GM12878 (cell line): ENCODE measurements around the gene KCTD19. TPM values are rescaled to one million over a fixed set of nuclear protein-coding genes. Genes with fewer than 3 reads are reported as not detected.

Experiments used
- ATAC-seq: fragments of 200-7000 bp; cut with Tn5 transposase; 3 replicates; pipeline ENCODE4 v1.9.1; 2020; ENCODE audit warnings: mild to moderate bottlenecking, moderate library complexity
- BruUV-seq: library from RNA; stranded (reverse); fragments of 400-500 nt; replicated peaks from 2 replicates; lab custom pipeline; 2021; lab: Mats Ljungman, UMichigan
- CTCF ChIA-PET: fragments of 300-600 bp; sonication (Branson Sonifier 250); formaldehyde crosslinking; extraction: SDS; loops from one replicate; lab custom pipeline; 2021; ENCODE audit warnings: inconsistent platforms; lab: Yijun Ruan, JAX
- POLR2A ChIA-PET: fragments of 350-600 bp; formaldehyde crosslinking; extraction: SDS; loops from one replicate; lab custom pipeline; 2021; ENCODE audit warnings: inconsistent platforms; lab: Charles Lee
- RAD21 ChIA-PET: fragments of 300-600 bp; sonication (Branson Sonifier 250); formaldehyde crosslinking; loops from one replicate; lab custom pipeline; 2023; ENCODE audit warnings: antibody characterized with exemption; ENCODE audit not compliant: unreplicated experiment; lab: Charles Lee
- SMC1A ChIA-PET: fragments of 300-600 bp; sonication (Branson Sonifier 250); formaldehyde crosslinking; loops from one replicate; lab custom pipeline; 2023; ENCODE audit not compliant: unreplicated experiment, uncharacterized antibody; lab: Charles Lee
- DNase-seq: peaks from one replicate; pipeline ENCODE4 v3.0.0-alpha.2; 2011; ENCODE audit warnings: low read depth, low spot score
- FAIRE-seq: peaks from 3 replicates; lab custom pipeline; 2011; peaks lifted over from hg19 to GRCh38; lab: Jason Lieb, UNC
- H2AFZ ChIP-seq: 2 replicates; pipeline ENCODE4 v1.6.0; 2011; ENCODE audit warnings: low read depth, low read length, control low read depth; ENCODE audit not compliant: control insufficient read depth
- H3K27ac ChIP-seq: 2 replicates; pipeline ENCODE4 v1.5.1; 2011; ENCODE audit warnings: control low read depth; ENCODE audit not compliant: control insufficient read depth, insufficient read depth
- H3K27me3 ChIP-seq, 2 experiments: replicated peaks in 1 of 2; 2 replicates each; pipeline versions ENCODE4 v1.6.0 to v1.6.1; 2011; ENCODE audit warnings: low read length in 1 of 2; ENCODE audit not compliant: control insufficient read depth in 2 of 2, insufficient read depth in 2 of 2
- H3K36me3 ChIP-seq, 2 experiments: 2 replicates each; pipeline ENCODE4 v1.5.1; 2011; ENCODE audit warnings: low read length in 1 of 2; ENCODE audit not compliant: control insufficient read depth in 2 of 2, insufficient read depth in 2 of 2
- H3K4me1 ChIP-seq: 2 replicates; pipeline ENCODE4 v1.6.1; 2011; ENCODE audit warnings: mild to moderate bottlenecking, low read length, moderate library complexity, mixed read lengths; ENCODE audit not compliant: control insufficient read depth, insufficient read depth
- H3K4me2 ChIP-seq: 2 replicates; pipeline ENCODE4 v1.6.0; 2011; ENCODE audit warnings: control low read depth; ENCODE audit not compliant: control insufficient read depth, insufficient read depth
- H3K4me3 ChIP-seq: fragments of 200-600 bp; sonication (generic); 2 replicates; pipeline ENCODE4 v1.5.1; 2016
- H3K79me2 ChIP-seq: 2 replicates; pipeline ENCODE4 v1.6.0; 2011; ENCODE audit warnings: low read length; ENCODE audit not compliant: control insufficient read depth, insufficient read depth
- H3K9ac ChIP-seq: 2 replicates; pipeline ENCODE4 v1.8.0; 2011; ENCODE audit warnings: low read length, control low read depth, mixed read lengths; ENCODE audit not compliant: control insufficient read depth, insufficient read depth
- H3K9me3 ChIP-seq: replicated peaks from 3 replicates; pipeline ENCODE4 v1.5.1; 2011; ENCODE audit warnings: mild to moderate bottlenecking, low read length; ENCODE audit not compliant: control insufficient read depth, insufficient read depth
- H4K20me1 ChIP-seq: 2 replicates; pipeline ENCODE4 v1.6.0; 2011; ENCODE audit not compliant: control insufficient read depth, insufficient read depth
- CTCF ChIP-seq, 3 experiments: IDR thresholded peaks in 2 of 3; conservative IDR thresholded peaks in 1 of 3; 2 replicates each; pipeline ENCODE4 v1.5.1; 2011; ENCODE audit warnings: low read depth in 3 of 3, low read length in 3 of 3, mild to moderate bottlenecking in 3 of 3, control low read depth in 2 of 3, moderate library complexity in 2 of 3, inconsistent platforms in 1 of 3, mixed read lengths in 1 of 3; ENCODE audit not compliant: control insufficient read depth in 2 of 3, insufficient read depth in 1 of 3; ENCODE audit errors: extremely low read depth in 1 of 3
- ESRRA ChIP-seq: IDR thresholded peaks from 2 replicates; pipeline ENCODE4 v1.6.1; 2012; ENCODE audit warnings: mild to moderate bottlenecking, low read length, improper control_type of control experiment
- EZH2 ChIP-seq: IDR thresholded peaks from 2 replicates; pipeline ENCODE4 v1.6.1; 2012; ENCODE audit warnings: low read depth, mild to moderate bottlenecking, control low read depth, inconsistent platforms, low read length, borderline replicate concordance; ENCODE audit not compliant: control insufficient read depth
- IKZF1 ChIP-seq: fragments of 450-650 bp; conservative IDR thresholded peaks from 2 replicates; pipeline ENCODE4 v1.6.1; 2017; ENCODE audit warnings: antibody characterized with exemption, mild to moderate bottlenecking
- POLR2AphosphoS2 ChIP-seq: IDR thresholded peaks from 2 replicates; pipeline ENCODE4 v1.6.1; 2011; ENCODE audit warnings: low read depth, mild to moderate bottlenecking, low read length, improper control_type of control experiment, moderate library complexity
- RB1 ChIP-seq: fragments of 450-650 bp; formaldehyde crosslinking; IDR thresholded peaks from 2 replicates; pipeline ENCODE4 v1.6.1; 2017; ENCODE audit warnings: mild to moderate bottlenecking, borderline replicate concordance
- SIN3A ChIP-seq: IDR thresholded peaks from 2 replicates; pipeline ENCODE4 v1.6.1; 2012; ENCODE audit warnings: low read depth, low read length, improper control_type of control experiment
- SREBF2 ChIP-seq: IDR thresholded peaks from 2 replicates; pipeline ENCODE4 v1.6.1; 2012; ENCODE audit warnings: mild to moderate bottlenecking, low read length
- USF2 ChIP-seq: IDR thresholded peaks from 2 replicates; pipeline ENCODE4 v1.6.1; 2011; ENCODE audit warnings: low read depth, low read length, improper control_type of control experiment, borderline replicate concordance
- YY1 ChIP-seq: IDR thresholded peaks from 2 replicates; pipeline ENCODE4 v1.6.1; 2011; ENCODE audit warnings: low read depth, mild to moderate bottlenecking, low read length
- WGBS: methylation state at CpG from one replicate; pipeline ENCODE4 v1.1.6; 2016; ENCODE audit warnings: low lambda C conversion rate; ENCODE audit not compliant: insufficient replicate concordance, insufficient coverage; ENCODE audit errors: missing lambda C conversion rate; 5-methylcytosine and 5-hydroxymethylcytosine counted together
- in situ Hi-C: fragments of 300-500 bp; cut with MboI; formaldehyde crosslinking; loops from 9 replicates; pipeline ENCODE4 v1.14.3; 2018; ENCODE audit warnings: mixed read lengths
- intact Hi-C: fragments of 100-400 bp; cut with micrococcal nuclease; formaldehyde crosslinking; loops from one replicate; pipeline ENCODE4 v1.14.2; 2022; ENCODE audit not compliant: unreplicated experiment
- polyA plus RNA-seq, 11 experiments: library from polyadenylated mRNA; depleted of rRNA in 4 of 11; unstranded in 6 of 11; stranded (reverse) in 5 of 11; fragments of >200 nt; fragmentation: Nextera tagmentation in 4 of 11; fragmentation: Illumina TruSeq in 1 of 11; extraction: Ambion mirVana in 4 of 11; extraction: Trizol in 1 of 11; gene quantifications; 1 replicate in 1 of 11; 2 replicates in 10 of 11; pipeline versions ENCODE4 v1.2.1 to v1.2.3, GENCODE V29; 2011 to 2016; ENCODE audit warnings: inconsistent platforms in 2 of 11, missing spikeins in 2 of 11, low read depth in 1 of 11
- total RNA-seq, 4 experiments: library from RNA; depleted of rRNA in 3 of 4; stranded (reverse); fragments of >200 nt in 3 of 4; fragmentation: Illumina TruSeq in 1 of 4; extraction: Trizol in 1 of 4; gene quantifications; 2 replicates each; pipeline versions ENCODE4 v1.2.1 to v1.2.3, GENCODE V29; 2013 to 2021

KCTD19 gene
- total and polyA plus RNA-seq, 10 of the 15 experiments (the other 5 are each of a cell fraction or from before 2014, with no cell fraction given), result 1.6 to 8.9 (median 3.9) TPM

DNA sequence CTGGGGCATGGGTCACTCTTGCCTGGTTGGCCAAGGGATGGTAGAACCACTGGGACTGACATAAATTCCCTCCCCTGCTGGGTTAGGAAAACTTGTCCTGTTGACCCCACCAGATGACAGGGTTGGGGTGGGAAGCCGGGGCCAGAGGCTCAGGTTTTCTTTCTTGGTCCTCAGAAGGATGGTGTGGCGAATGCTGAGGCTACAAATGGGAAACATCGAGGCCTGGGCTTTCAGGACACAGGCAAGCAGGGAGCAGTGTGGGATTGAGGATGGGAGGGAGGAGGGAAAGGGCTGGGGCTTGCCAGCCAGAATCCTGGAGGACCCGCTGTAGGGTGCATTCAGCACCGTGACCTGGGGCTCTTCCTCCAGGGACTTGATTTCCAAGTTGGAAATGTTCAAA is 61.7 kb downstream of the KCTD19 start (continued):
- no peak for TF ChIP-seq EZH2
- TF ChIP-seq POLR2AphosphoS2, result no peak
- no peak for TF ChIP-seq SIN3A

- in situ Hi-C loops (no loop called here), intact Hi-C loops (no loop called here)
- ChIA-PET SMC1A (interaction anchor here (1.3 kb wide), 1 partner anchor 17 kb away, joined by 3 read pairs; no protein-coding TSS in a partner anchor), CTCF (interaction anchor here (0.5 to 1.5 kb wide), 6 partner anchors 14 to 408 kb away, joined by 3 to 5 read pairs (median 3); no protein-coding TSS in a partner anchor), POLR2A (no interaction called here), RAD21 (interaction anchor here (1.1 kb wide), 1 partner anchor 75 kb away, joined by 5 read pairs; no protein-coding TSS in a partner anchor)
- peak; percentile 47; the same call in 2 of the 3 replicates for ATAC-seq
- no peaks in the 10 kb centered on the region for H3K79me2 ChIP-seq
- TF ChIP-seq ESRRA, result no peak
- no peak for TF ChIP-seq YY1
- TF ChIP-seq USF2, result no peak
- TF ChIP-seq SREBF2, result no peak
- TF ChIP-seq RB1, result no peak
- TF ChIP-seq CTCF (IDR thresholded peaks at IDR 0.05 in 2 of 3, conservative IDR thresholded peaks at IDR 0.05 in 1 of 3; ENCODE audit: control insufficient read depth in 2 of 3, extremely low read depth in 1 of 3, insufficient read depth in 1 of 3, low read depth in 3 of 3, low read length in 3 of 3), result peak; percentile 7 to 17 (median 17); a peak in 2 of 6 replicates
- no peak for TF ChIP-seq IKZF1
- no peaks in the 10 kb centered on the region for H3K36me3 ChIP-seq
- no peaks in the 10 kb centered on the region for H3K9me3 ChIP-seq
- no peak overlapping the region for H3K4me3 ChIP-seq
- H3K27ac ChIP-seq, result no peak overlapping the region
- no peaks in the 10 kb centered on the region for H3K4me1 ChIP-seq
- BruUV-seq, result no TSS peak
- no peak overlapping the region for H2AFZ ChIP-seq
- 84% methylated on average over 9 of the region's 9 CpGs for WGBS
- no peaks in the 10 kb centered on the region for H3K27me3 ChIP-seq
- H3K4me2 ChIP-seq, result no peak overlapping the region
- H3K9ac ChIP-seq, result no peak overlapping the region
- FAIRE-seq, result no peak
- H4K20me1 ChIP-seq, result no peaks in the 10 kb centered on the region
- DNase-seq, result no peak
These were observed 62.3 kb downstream of the KCTD19 start for GRCh38 chr16:67264277-67264676.
